ENCODE measurements around the gene DNAL4. TPM values are rescaled to one million over a fixed set of nuclear protein-coding genes. Genes with fewer than 3 reads are reported as not detected.

Gene DNAL4
- total RNA-seq, 1 donor: 17.0 TPM

- H3K79me2 ChIP-seq (ENCODE audit: insufficient read depth, low read length): no peaks in the 10 kb centered on the region
- H3K4me1 ChIP-seq (ENCODE audit: insufficient read depth, low read length): peaks cover 19% of the 10 kb centered on the region
- no peaks in the 10 kb centered on the region for H3K36me3 ChIP-seq (ENCODE audit: insufficient read depth, low read length)
- TF ChIP-seq CTCF (IDR thresholded peaks at IDR 0.05; ENCODE audit: extremely low read depth, low read depth, low read length): no peak
- H3K4me3 ChIP-seq (ENCODE audit: insufficient read depth, low read length): no peak overlapping the region
- no peak overlapping the region for H2AFZ ChIP-seq (ENCODE audit: low read length)
- no peaks in the 10 kb centered on the region for H4K20me1 ChIP-seq (ENCODE audit: insufficient read depth, low read length)
- no peaks in the 10 kb centered on the region for H3K9me3 ChIP-seq (ENCODE audit: low read depth, low read length)
- H3K4me2 ChIP-seq (ENCODE audit: insufficient read depth, low read length): no peak overlapping the region
- H3K27ac ChIP-seq (ENCODE audit: low read depth, low read length): no peak overlapping the region
- DNase-seq (ENCODE audit: insufficient read length, low spot score, missing footprints): peak; percentile 94
- H3K27me3 ChIP-seq (ENCODE audit: insufficient read depth, low read length): no peaks in the 10 kb centered on the region
Observed at GRCh38 chr22:38760477-38761201, 33.3 kb downstream of the DNAL4 start.

- peak; percentile 47 for DNase-seq (ENCODE audit: insufficient read length, low spot score, missing footprints)
- H3K4me2 ChIP-seq (ENCODE audit: insufficient read depth, low read length): no peak overlapping the region
- peaks cover 22% of the 10 kb centered on the region for H3K4me1 ChIP-seq (ENCODE audit: insufficient read depth, low read length)
- no peaks in the 10 kb centered on the region for H3K9me3 ChIP-seq (ENCODE audit: low read depth, low read length)
- H3K27ac ChIP-seq (ENCODE audit: low read depth, low read length): no peak overlapping the region
- no peaks in the 10 kb centered on the region for H3K27me3 ChIP-seq (ENCODE audit: insufficient read depth, low read length)
- H2AFZ ChIP-seq (ENCODE audit: low read length): no peak overlapping the region
- H4K20me1 ChIP-seq (ENCODE audit: insufficient read depth, low read length): no peaks in the 10 kb centered on the region
- H3K79me2 ChIP-seq (ENCODE audit: insufficient read depth, low read length): peaks cover 7% of the 10 kb centered on the region
- H3K4me3 ChIP-seq (ENCODE audit: insufficient read depth, low read length): no peak overlapping the region
- TF ChIP-seq CTCF (IDR thresholded peaks at IDR 0.05; ENCODE audit: extremely low read depth, low read depth, low read length): no peak
- H3K36me3 ChIP-seq (ENCODE audit: insufficient read depth, low read length): no peaks in the 10 kb centered on the region
Observed at GRCh38 chr22:38759005-38759404, 34.9 kb downstream of the DNAL4 start.

GRCh38 chr22:38758276-38758945 is 35.5 kb downstream of the DNAL4 start:
- no peak overlapping the region for H3K4me3 ChIP-seq (ENCODE audit: insufficient read depth, low read length)
- DNase-seq (ENCODE audit: insufficient read length, low spot score, missing footprints): peak; percentile 65
- no peaks in the 10 kb centered on the region for H4K20me1 ChIP-seq (ENCODE audit: insufficient read depth, low read length)
- no peak for TF ChIP-seq CTCF (IDR thresholded peaks at IDR 0.05; ENCODE audit: extremely low read depth, low read depth, low read length)
- H2AFZ ChIP-seq (ENCODE audit: low read length): no peak overlapping the region
- peaks cover 13% of the 10 kb centered on the region for H3K79me2 ChIP-seq (ENCODE audit: insufficient read depth, low read length)
- no peak overlapping the region for H3K4me2 ChIP-seq (ENCODE audit: insufficient read depth, low read length)
- H3K4me1 ChIP-seq (ENCODE audit: insufficient read depth, low read length): peaks cover 19% of the 10 kb centered on the region
- H3K27ac ChIP-seq (ENCODE audit: low read depth, low read length): no peak overlapping the region
- no peaks in the 10 kb centered on the region for H3K36me3 ChIP-seq (ENCODE audit: insufficient read depth, low read length)
- H3K27me3 ChIP-seq (ENCODE audit: insufficient read depth, low read length): no peaks in the 10 kb centered on the region
- no peaks in the 10 kb centered on the region for H3K9me3 ChIP-seq (ENCODE audit: low read depth, low read length)

- Histone ChIP-seq H3K36me3 (ENCODE audit: insufficient read depth, low read length) (peaks cover 6% of the 10 kb centered on the region), H3K27me3 (ENCODE audit: insufficient read depth, low read length) (no peaks in the 10 kb centered on the region), H3K4me1 (ENCODE audit: insufficient read depth, low read length) (peaks cover 19% of the 10 kb centered on the region), H4K20me1 (ENCODE audit: insufficient read depth, low read length) (no peaks in the 10 kb centered on the region), H3K27ac (ENCODE audit: low read depth, low read length) (no peak overlapping the region), H3K4me3 (ENCODE audit: insufficient read depth, low read length) (no peak overlapping the region), H3K4me2 (ENCODE audit: insufficient read depth, low read length) (peak overlapping the region; percentile 95), H2AFZ (ENCODE audit: low read length) (no peak overlapping the region), H3K9me3 (ENCODE audit: low read depth, low read length) (no peaks in the 10 kb centered on the region), H3K79me2 (ENCODE audit: insufficient read depth, low read length) (peaks cover 21% of the 10 kb centered on the region)
- DNase-seq (ENCODE audit: insufficient read length, low spot score, missing footprints): no peak
- no peak for TF ChIP-seq CTCF (IDR thresholded peaks at IDR 0.05; ENCODE audit: extremely low read depth, low read depth, low read length)
Observed at GRCh38 chr22:38757464-38757757, 36.5 kb downstream of the DNAL4 start.
